HG02763 (cell line): ENCODE results near the gene B4GALT3.
A peak's percentile ranks its signal among the peaks of the same experiment; 100 is the strongest.

Source experiments
- ATAC-seq: cut with Tn5 transposase; IDR thresholded peaks from one replicate; pipeline ENCODE4 v1.9.1; 2021; ENCODE audit warnings: mild to moderate bottlenecking, moderate library complexity; ENCODE audit not compliant: unreplicated experiment

B4GALT3 gene

GRCh38 chr1:161188381-161188780 is 11.1 kb upstream of the B4GALT3 start:
- no peak for ATAC-seq

- ATAC-seq, result no peak
Observed at GRCh38 chr1:161187311-161187710, 10.0 kb upstream of the B4GALT3 start.

- ATAC-seq, result peak; percentile 6
Observed at GRCh38 chr1:161185732-161186311, 8.5 kb upstream of the B4GALT3 start.

GRCh38 chr1:161185282-161185682 is 8.0 kb upstream of the B4GALT3 start:
- ATAC-seq, result peak; percentile 66

- ATAC-seq, result peak; percentile 33
Observed at GRCh38 chr1:161182214-161182613, 4.9 kb upstream of the B4GALT3 start.

GRCh38 chr1:161180639-161181038 is 3.3 kb upstream of the B4GALT3 start:
- ATAC-seq, result no peak

GRCh38 chr1:161179698-161180097 is 2.4 kb upstream of the B4GALT3 start:
- ATAC-seq, result no peak

- ATAC-seq, result no peak
Observed at GRCh38 chr1:161177936-161178244, 583 bp upstream of the B4GALT3 start.

- no peak for ATAC-seq
Observed at GRCh38 chr1:161176468-161177111, 717 bp downstream of the B4GALT3 start.

GRCh38 chr1:161175771-161176453 is 1.4 kb downstream of the B4GALT3 start:
- no peak for ATAC-seq

- ATAC-seq, result no peak
Observed at GRCh38 chr1:161174911-161175310, 2.4 kb downstream of the B4GALT3 start.

- no peak for ATAC-seq
Observed at GRCh38 chr1:161173711-161174110, 3.6 kb downstream of the B4GALT3 start.

GRCh38 chr1:161172776-161173376 is 4.4 kb downstream of the B4GALT3 start:
- ATAC-seq, result no peak

- ATAC-seq, result no peak
Observed at GRCh38 chr1:161172349-161172748, 5.0 kb downstream of the B4GALT3 start.

- ATAC-seq, result no peak
Observed at GRCh38 chr1:161171696-161172095, 5.6 kb downstream of the B4GALT3 start.

- no peak for ATAC-seq
Observed at GRCh38 chr1:161171191-161171590, 6.1 kb downstream of the B4GALT3 start.

- ATAC-seq, result no peak
Observed at GRCh38 chr1:161168906-161169305, 8.4 kb downstream of the B4GALT3 start.

GRCh38 chr1:161166669-161167548 is 10.4 kb downstream of the B4GALT3 start:
- ATAC-seq, result no peak

GRCh38 chr1:161165742-161166668 is 11.3 kb downstream of the B4GALT3 start, which contains the start of gene PPOX:
PPOX (plus strand) TSS chr1:161166426; CDS start chr1:161166848, 422 bp downstream.
- peak; percentile 92 for ATAC-seq
